Urinary bladder (tissue), 4 donors: ENCODE measurements around the gene LRRC74A. TPM values are rescaled to one million over a fixed set of nuclear protein-coding genes. Genes with fewer than 3 reads are reported as not detected.

ENCODE experiments used
- DNase-seq: peaks from one replicate; pipeline ENCODE4 v3.0.0-alpha.2; 2015; ENCODE audit errors: extremely low spot score
- H3K27ac ChIP-seq: one replicate; pipeline ENCODE4 v1.5.1; 2013; ENCODE audit warnings: low read depth, mild to moderate bottlenecking, moderate library complexity
- H3K36me3 ChIP-seq: one replicate; pipeline ENCODE4 v1.6.1; 2013; ENCODE audit warnings: mild to moderate bottlenecking, moderate library complexity; ENCODE audit not compliant: insufficient read depth
- H3K4me1 ChIP-seq: one replicate; pipeline ENCODE4 v1.6.1; 2013; ENCODE audit warnings: mild to moderate bottlenecking, moderate library complexity; ENCODE audit not compliant: insufficient read depth
- H3K4me3 ChIP-seq: one replicate; pipeline ENCODE4 v1.5.1; 2013; ENCODE audit warnings: low read depth, low read length
- WGBS: extraction: QIAGEN DNeasy Blood & Tissue Kit; methylation state at CpG from one replicate; pipeline ENCODE4 v1.1.7; 2013; 5-methylcytosine and 5-hydroxymethylcytosine counted together
- polyA plus RNA-seq: library from polyadenylated mRNA; stranded (reverse); fragments of 200-250 nt; gene quantifications from one replicate; pipeline ENCODE4 v1.2.3, GENCODE V29; 2013
- total RNA-seq: library from RNA; depleted of rRNA; stranded (reverse); fragments of >200 nt; gene quantifications from one replicate; pipeline ENCODE4 v1.2.3, GENCODE V29; 2014
- donor health status: healthy with polysubstance abuse.
- donor health status: healthy.

Gene LRRC74A
- total and polyA plus RNA-seq, 2 donors, result not detected

- H3K4me1 ChIP-seq, result no peaks in the 10 kb centered on the region
- no peaks in the 10 kb centered on the region for H3K36me3 ChIP-seq
- WGBS, result 65% methylated on average over 7 of the region's 7 CpGs
- no peak overlapping the region for H3K4me3 ChIP-seq
- no peak overlapping the region for H3K27ac ChIP-seq
- DNase-seq, result no peak
Measured at GRCh38 chr14:76814726-76815645, 11.2 kb upstream of the LRRC74A start.

DNA sequence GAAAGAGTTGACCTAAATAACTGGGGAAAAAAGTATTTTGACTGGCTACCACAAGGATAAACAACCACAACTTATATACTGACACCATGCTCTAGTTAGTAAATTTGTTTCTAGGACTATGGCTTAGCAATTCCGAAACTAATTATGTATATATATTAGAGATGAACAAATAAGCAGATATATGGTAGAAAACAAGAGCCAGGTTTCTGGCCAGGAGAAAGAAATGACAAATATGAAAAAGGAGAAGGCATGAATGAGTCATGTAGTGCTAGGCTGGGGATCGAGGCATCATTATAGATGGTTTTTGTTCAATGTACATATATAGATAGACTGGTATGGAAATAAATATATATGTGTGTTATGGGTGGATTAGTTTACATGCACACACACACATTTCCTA lies 5.5 kb upstream of the LRRC74A start:
- Histone ChIP-seq H3K4me1 (no peaks in the 10 kb centered on the region), H3K4me3 (no peak overlapping the region), H3K36me3 (no peaks in the 10 kb centered on the region), H3K27ac (no peak overlapping the region)
- DNase-seq, result no peak
- 83% methylated on average over 2 of the region's 2 CpGs for WGBS

GRCh38 chr14:76827696-76828296 lies 1.6 kb downstream of the LRRC74A start:
- Histone ChIP-seq H3K27ac (no peak overlapping the region), H3K36me3 (no peaks in the 10 kb centered on the region), H3K4me1 (no peaks in the 10 kb centered on the region), H3K4me3 (no peak overlapping the region)
- WGBS, result 43% methylated on average over 9 of the region's 9 CpGs
- DNase-seq, result no peak

DNA sequence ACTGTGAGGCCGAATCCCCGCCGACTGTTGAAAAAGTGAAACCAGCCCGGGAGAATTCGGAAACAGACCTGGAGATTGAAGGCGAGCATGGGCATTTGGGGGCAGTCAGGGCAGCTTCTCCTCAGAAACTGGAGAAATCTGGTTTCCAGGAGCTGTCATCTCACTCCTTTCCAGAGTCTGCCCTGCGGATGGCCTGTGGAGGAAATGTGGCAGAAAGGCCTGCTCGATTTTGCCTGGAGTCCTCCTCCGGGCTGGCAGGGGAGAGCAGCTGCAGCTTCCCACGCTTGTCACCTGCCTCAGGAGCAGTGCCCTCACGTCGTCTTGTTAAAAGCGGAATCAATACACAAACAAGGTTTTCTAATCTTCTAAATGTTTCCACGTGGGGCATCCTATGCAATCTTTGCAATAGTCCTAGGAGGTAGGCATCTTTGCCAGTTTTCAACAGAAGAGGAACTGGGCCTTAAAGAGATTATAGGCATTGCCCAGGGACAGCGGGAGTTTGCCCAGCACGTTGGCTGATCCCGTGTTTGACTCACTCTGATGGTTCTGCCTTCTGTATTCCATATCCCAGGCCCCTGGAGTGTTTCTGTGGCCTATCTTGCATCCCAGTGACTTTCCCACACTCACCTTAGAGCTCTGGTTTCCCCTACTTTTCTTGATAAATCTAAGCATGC lies 2.3 kb downstream of the LRRC74A start:
- no peaks in the 10 kb centered on the region for H3K4me1 ChIP-seq
- H3K4me3 ChIP-seq, result no peak overlapping the region
- H3K36me3 ChIP-seq, result no peaks in the 10 kb centered on the region
- no peak for DNase-seq
- 57% methylated on average over 17 of the region's 17 CpGs for WGBS
- no peak overlapping the region for H3K27ac ChIP-seq

GRCh38 chr14:76829013-76829365 lies 2.8 kb downstream of the LRRC74A start:
- 78% methylated on average over 3 of the region's 3 CpGs for WGBS
- no peaks in the 10 kb centered on the region for H3K36me3 ChIP-seq
- no peak overlapping the region for H3K27ac ChIP-seq
- no peak for DNase-seq
- H3K4me3 ChIP-seq, result no peak overlapping the region
- H3K4me1 ChIP-seq, result no peaks in the 10 kb centered on the region

- no peaks in the 10 kb centered on the region for H3K4me1 ChIP-seq
- H3K4me3 ChIP-seq, result no peak overlapping the region
- DNase-seq, result no peak
- no peak overlapping the region for H3K27ac ChIP-seq
- H3K36me3 ChIP-seq, result no peaks in the 10 kb centered on the region
- WGBS, result 77% methylated on average over 7 of the region's 7 CpGs
Measured at GRCh38 chr14:76829650-76830421, 3.6 kb downstream of the LRRC74A start.

- H3K36me3 ChIP-seq, result no peaks in the 10 kb centered on the region
- no peaks in the 10 kb centered on the region for H3K4me1 ChIP-seq
- H3K4me3 ChIP-seq, result no peak overlapping the region
- H3K27ac ChIP-seq, result no peak overlapping the region
- DNase-seq, result no peak
- 95% methylated on average over 4 of the region's 4 CpGs for WGBS
Measured at GRCh38 chr14:76830556-76830955, 4.3 kb downstream of the LRRC74A start.

DNA sequence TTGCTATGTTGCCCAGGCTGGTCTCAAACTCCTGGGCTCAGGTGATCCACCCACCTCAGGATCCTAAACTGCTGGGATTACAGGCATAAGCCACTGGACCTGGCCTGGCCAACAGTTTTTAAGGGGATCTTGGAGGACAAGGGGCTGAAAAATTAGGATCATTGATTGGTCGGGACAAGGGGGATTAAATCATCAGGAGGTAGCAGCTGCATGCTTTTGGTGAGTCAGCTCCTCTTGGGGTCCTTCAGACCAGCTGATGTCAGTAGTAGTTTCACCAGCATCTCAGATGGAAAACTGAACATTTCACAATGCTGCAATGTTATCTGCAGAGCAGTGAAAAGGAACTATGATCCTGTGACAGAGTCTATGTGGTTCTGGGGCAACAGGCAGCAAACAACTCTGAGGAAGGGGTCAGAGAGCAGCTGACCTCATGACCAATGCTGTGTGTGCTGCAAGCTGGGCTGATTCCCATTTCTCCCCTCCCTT lies 6.3 kb downstream of the LRRC74A start:
- no peak overlapping the region for H3K4me3 ChIP-seq
- DNase-seq, result no peak
- 67% methylated on average over 1 of the region's 1 CpG for WGBS
- no peak overlapping the region for H3K27ac ChIP-seq
- no peaks in the 10 kb centered on the region for H3K36me3 ChIP-seq
- H3K4me1 ChIP-seq, result no peaks in the 10 kb centered on the region

GRCh38 chr14:76833011-76833410 lies 6.8 kb downstream of the LRRC74A start:
- no peak for DNase-seq
- Histone ChIP-seq H3K27ac (no peak overlapping the region), H3K4me1 (no peaks in the 10 kb centered on the region), H3K4me3 (no peak overlapping the region), H3K36me3 (no peaks in the 10 kb centered on the region)
- 83% methylated on average over 2 of the region's 2 CpGs for WGBS

- DNase-seq, result no peak
- Histone ChIP-seq H3K4me3 (no peak overlapping the region), H3K27ac (no peak overlapping the region), H3K4me1 (no peaks in the 10 kb centered on the region), H3K36me3 (no peaks in the 10 kb centered on the region)
- 45% methylated on average over 7 of the region's 7 CpGs for WGBS
Measured at GRCh38 chr14:76834241-76834661, 8.0 kb downstream of the LRRC74A start.

GRCh38 chr14:76836029-76836630 lies 9.9 kb downstream of the LRRC74A start:
- H3K27ac ChIP-seq, result no peak overlapping the region
- WGBS, result 87% methylated on average over 13 of the region's 13 CpGs
- no peaks in the 10 kb centered on the region for H3K4me1 ChIP-seq
- H3K36me3 ChIP-seq, result no peaks in the 10 kb centered on the region
- no peak overlapping the region for H3K4me3 ChIP-seq
- DNase-seq, result no peak

GRCh38 chr14:76837524-76837923 lies 11.3 kb downstream of the LRRC74A start:
- DNase-seq, result no peak
- Histone ChIP-seq H3K4me1 (no peaks in the 10 kb centered on the region), H3K36me3 (no peaks in the 10 kb centered on the region), H3K4me3 (no peak overlapping the region), H3K27ac (no peak overlapping the region)
- 39% methylated on average over 5 of the region's 5 CpGs for WGBS

DNA sequence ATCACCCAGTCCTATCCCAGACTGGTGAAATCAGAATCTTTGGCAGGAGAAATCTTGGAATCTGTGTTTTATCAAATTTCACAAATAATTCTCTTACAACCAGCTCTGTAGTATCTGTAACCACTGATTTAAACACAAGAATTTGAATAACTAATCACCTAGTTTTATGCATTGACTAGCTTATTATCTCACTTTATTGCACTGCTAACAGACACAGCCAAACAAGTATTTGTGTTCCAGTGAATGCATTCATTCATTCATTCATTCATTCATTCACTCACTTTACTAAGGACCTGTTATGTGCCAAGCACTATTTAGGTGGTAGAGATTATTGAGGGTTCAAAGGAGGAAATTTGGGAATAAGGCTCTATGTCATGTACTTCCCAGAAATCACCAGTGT lies 16.2 kb downstream of the LRRC74A start:
- no peak for DNase-seq
- H3K4me1 ChIP-seq, result no peaks in the 10 kb centered on the region
- H3K4me3 ChIP-seq, result no peak overlapping the region
- no peaks in the 10 kb centered on the region for H3K36me3 ChIP-seq
- H3K27ac ChIP-seq, result no peak overlapping the region
